NCI-H69 (cell line): ENCODE results near the gene WWC1.

Experiments used
- DNase-seq: peaks from one replicate; lab custom pipeline; 2025; lab: John Stamatoyannopoulos, UW

Gene WWC1

GRCh38 chr5:168362097-168362885 lies 70.8 kb downstream of the WWC1 start:
- DNase-seq = peak; percentile 57

- DNase-seq = no peak
Observed at GRCh38 chr5:168364151-168364661, 72.8 kb downstream of the WWC1 start.

GRCh38 chr5:168364750-168365550 lies 73.5 kb downstream of the WWC1 start:
- no peak for DNase-seq

- DNase-seq = peak; percentile 55
Observed at GRCh38 chr5:168365581-168366081, 74.2 kb downstream of the WWC1 start.

GRCh38 chr5:168366116-168366515 lies 74.7 kb downstream of the WWC1 start:
- no peak for DNase-seq

- DNase-seq = peak; percentile 25
Observed at GRCh38 chr5:168368854-168369253, 77.4 kb downstream of the WWC1 start.

GRCh38 chr5:168370831-168371230 lies 79.4 kb downstream of the WWC1 start:
- no peak for DNase-seq

GRCh38 chr5:168372356-168372946 lies 81.0 kb downstream of the WWC1 start:
- DNase-seq = no peak

GRCh38 chr5:168374532-168374931 lies 83.1 kb downstream of the WWC1 start:
- no peak for DNase-seq

GRCh38 chr5:168375214-168375613 lies 83.8 kb downstream of the WWC1 start:
- DNase-seq = no peak

- DNase-seq = no peak
Observed at GRCh38 chr5:168377525-168377924, 86.1 kb downstream of the WWC1 start.

GRCh38 chr5:168378741-168379140 lies 87.3 kb downstream of the WWC1 start:
- DNase-seq = no peak

- DNase-seq = no peak
Observed at GRCh38 chr5:168382421-168382820, 91.0 kb downstream of the WWC1 start.

GRCh38 chr5:168390491-168390890 lies 99.0 kb downstream of the WWC1 start:
- DNase-seq = no peak

GRCh38 chr5:168393773-168394172 lies 102.3 kb downstream of the WWC1 start:
- no peak for DNase-seq

- DNase-seq = no peak
Observed at GRCh38 chr5:168400429-168401220, 109.2 kb downstream of the WWC1 start.

- no peak for DNase-seq
Observed at GRCh38 chr5:168401226-168401625, 109.8 kb downstream of the WWC1 start.

- no peak for DNase-seq
Observed at GRCh38 chr5:168401880-168402279, 110.4 kb downstream of the WWC1 start.

- no peak for DNase-seq
Observed at GRCh38 chr5:168404365-168404764, 112.9 kb downstream of the WWC1 start.

- DNase-seq = no peak
Observed at GRCh38 chr5:168407211-168407610, 115.8 kb downstream of the WWC1 start.

- DNase-seq = no peak
Observed at GRCh38 chr5:168408561-168409305, 117.3 kb downstream of the WWC1 start.
